Panc1 (cell line): Measurements from ENCODE around the gene HEMK1. TPM values are rescaled to one million over a fixed set of nuclear protein-coding genes. Genes with fewer than 3 reads are reported as not detected.

Source experiments
- ATAC-seq: fragments of 200-7000 bp; cut with Tn5 transposase; 2 replicates; pipeline ENCODE4 v1.9.1; 2020; ENCODE audit warnings: mild to moderate bottlenecking, moderate library complexity
- BruUV-seq: library from RNA; stranded (reverse); fragments of 400-500 nt; replicated peaks from 2 replicates; lab custom pipeline; 2021; lab: Mats Ljungman, UMichigan
- CTCF ChIA-PET: fragments of 300-600 bp; sonication (Branson Sonifier 250); formaldehyde crosslinking; loops from one replicate; lab custom pipeline; 2022; ENCODE audit warnings: antibody characterized with exemption; lab: Charles Lee
- POLR2A ChIA-PET: fragments of 300-600 bp; sonication (Branson Sonifier 250); formaldehyde crosslinking; loops from one replicate; lab custom pipeline; 2022; ENCODE audit warnings: antibody characterized with exemption; lab: Charles Lee
- DNase-seq: peaks from one replicate; pipeline ENCODE4 v3.0.0-alpha.2; 2010; ENCODE audit warnings: low read depth, low spot score
- H3K27ac ChIP-seq: 2 replicates; pipeline ENCODE4 v1.5.1; 2011; ENCODE audit warnings: mild to moderate bottlenecking, low read length, inconsistent platforms
- H3K27me3 ChIP-seq: fragments of 200-500 bp; sonication (Bioruptor generic); 2 replicates; pipeline ENCODE4 v1.6.0; 2014; ENCODE audit warnings: low read length, inconsistent platforms; ENCODE audit not compliant: control insufficient read depth, insufficient read depth
- H3K36me3 ChIP-seq: fragments of 200-500 bp; sonication (Bioruptor generic); 2 replicates; pipeline ENCODE4 v1.5.1; 2014; ENCODE audit warnings: inconsistent platforms, mild to moderate bottlenecking, low read length, moderate library complexity; ENCODE audit not compliant: control insufficient read depth, insufficient read depth
- H3K4me1 ChIP-seq: 2 replicates; pipeline ENCODE4 v1.5.1; 2011; ENCODE audit warnings: inconsistent platforms, mild to moderate bottlenecking, low read length, moderate library complexity; ENCODE audit not compliant: control insufficient read depth, insufficient read depth
- H3K4me3 ChIP-seq, 2 experiments: 2 replicates each; pipeline ENCODE4 v1.5.1; 2011 to 2012; ENCODE audit warnings: low read depth in 2 of 2, low read length in 2 of 2, mild to moderate bottlenecking in 2 of 2, inconsistent platforms in 1 of 2, moderate library complexity in 1 of 2
- H3K9me3 ChIP-seq: fragments of 200-500 bp; sonication (Bioruptor generic); 2 replicates; pipeline ENCODE4 v1.5.1; 2014; ENCODE audit warnings: low read depth, mild to moderate bottlenecking, inconsistent platforms, low read length, moderate library complexity; ENCODE audit not compliant: control insufficient read depth, insufficient read depth
- POLR2AphosphoS5 ChIP-seq: IDR thresholded peaks from 2 replicates; pipeline ENCODE4 v1.6.1; 2012; ENCODE audit warnings: mild to moderate bottlenecking, low read depth, low read length, moderate library complexity
- SIN3A ChIP-seq: IDR thresholded peaks from 2 replicates; pipeline ENCODE4 v1.6.1; 2012; ENCODE audit warnings: low read depth, mild to moderate bottlenecking, low read length, moderate library complexity, borderline replicate concordance; ENCODE audit not compliant: insufficient read depth
- TCF7L2 ChIP-seq: IDR thresholded peaks from 2 replicates; pipeline ENCODE4 v1.6.1; 2011; ENCODE audit warnings: mild to moderate bottlenecking, low read depth, low read length, inconsistent platforms
- in situ Hi-C: cut with HindIII; loops from 2 replicates; pipeline ENCODE4 v1.10.0; 2016; ENCODE audit warnings: low sequenced_read_pairs, low pct_unique_long_range_greater_than_20kb
- intact Hi-C: fragments of 100-400 bp; cut with micrococcal nuclease; formaldehyde crosslinking; loops from one replicate; pipeline ENCODE4 v1.10.0; 2022; ENCODE audit not compliant: unreplicated experiment
- total RNA-seq: library from RNA; stranded (reverse); gene quantifications from one replicate; pipeline ENCODE4 v1.2.1, GENCODE V29; 2021; ENCODE audit not compliant: unreplicated experiment
- TF ChIP-seq, protein P1 (sequence below): fragments of 450-650 bp; IDR thresholded peaks from 2 replicates; pipeline ENCODE4 v1.5.1; 2017; ENCODE audit warnings: mild to moderate bottlenecking
- TF ChIP-seq, protein P2 (sequence below), 2 experiments: IDR thresholded peaks; 2 replicates each; pipeline ENCODE4 v1.6.1; 2011 to 2012; ENCODE audit warnings: low read depth in 2 of 2, control low read depth in 1 of 2, low read length in 1 of 2, mild to moderate bottlenecking in 1 of 2, moderate library complexity in 1 of 2; ENCODE audit not compliant: insufficient read depth in 1 of 2

The HEMK1 gene
- total RNA-seq, 1 experiment from 2014 or later = 12.1 TPM

DNA sequence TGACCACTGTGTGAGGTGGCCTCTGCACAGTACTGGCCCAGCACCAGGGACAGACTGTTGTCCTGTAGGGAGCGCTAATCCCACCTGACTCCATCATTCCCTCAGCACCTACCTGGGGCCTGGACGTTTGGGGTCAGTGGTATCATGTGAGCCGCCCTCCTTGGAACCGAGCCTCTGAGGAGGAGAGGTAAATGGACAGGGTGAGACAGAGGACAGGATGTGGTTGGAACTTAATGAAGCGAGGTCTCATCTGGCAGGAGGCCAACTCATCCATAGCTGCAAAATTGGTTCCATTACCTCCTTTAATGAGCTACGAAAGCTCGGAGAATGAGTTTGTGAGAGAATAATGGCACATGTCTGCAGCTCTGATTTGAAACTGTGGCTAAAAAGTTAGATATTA, 61.6 kb downstream of the HEMK1 start:
- CTCF ChIA-PET = no interaction called here
- Histone ChIP-seq H3K4me3 (no peak overlapping the region), H3K27me3 (no peaks in the 10 kb centered on the region), H3K27ac (no peak overlapping the region), H3K4me1 (no peaks in the 10 kb centered on the region), H3K36me3 (no peaks in the 10 kb centered on the region), H3K9me3 (no peaks in the 10 kb centered on the region)
- ATAC-seq = no peak
- in situ Hi-C loops (no loop called here), intact Hi-C loops (no loop called here)
- TF ChIP-seq, protein P1, sequence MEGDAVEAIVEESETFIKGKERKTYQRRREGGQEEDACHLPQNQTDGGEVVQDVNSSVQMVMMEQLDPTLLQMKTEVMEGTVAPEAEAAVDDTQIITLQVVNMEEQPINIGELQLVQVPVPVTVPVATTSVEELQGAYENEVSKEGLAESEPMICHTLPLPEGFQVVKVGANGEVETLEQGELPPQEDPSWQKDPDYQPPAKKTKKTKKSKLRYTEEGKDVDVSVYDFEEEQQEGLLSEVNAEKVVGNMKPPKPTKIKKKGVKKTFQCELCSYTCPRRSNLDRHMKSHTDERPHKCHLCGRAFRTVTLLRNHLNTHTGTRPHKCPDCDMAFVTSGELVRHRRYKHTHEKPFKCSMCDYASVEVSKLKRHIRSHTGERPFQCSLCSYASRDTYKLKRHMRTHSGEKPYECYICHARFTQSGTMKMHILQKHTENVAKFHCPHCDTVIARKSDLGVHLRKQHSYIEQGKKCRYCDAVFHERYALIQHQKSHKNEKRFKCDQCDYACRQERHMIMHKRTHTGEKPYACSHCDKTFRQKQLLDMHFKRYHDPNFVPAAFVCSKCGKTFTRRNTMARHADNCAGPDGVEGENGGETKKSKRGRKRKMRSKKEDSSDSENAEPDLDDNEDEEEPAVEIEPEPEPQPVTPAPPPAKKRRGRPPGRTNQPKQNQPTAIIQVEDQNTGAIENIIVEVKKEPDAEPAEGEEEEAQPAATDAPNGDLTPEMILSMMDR = no peak
- TF ChIP-seq, protein P2, sequence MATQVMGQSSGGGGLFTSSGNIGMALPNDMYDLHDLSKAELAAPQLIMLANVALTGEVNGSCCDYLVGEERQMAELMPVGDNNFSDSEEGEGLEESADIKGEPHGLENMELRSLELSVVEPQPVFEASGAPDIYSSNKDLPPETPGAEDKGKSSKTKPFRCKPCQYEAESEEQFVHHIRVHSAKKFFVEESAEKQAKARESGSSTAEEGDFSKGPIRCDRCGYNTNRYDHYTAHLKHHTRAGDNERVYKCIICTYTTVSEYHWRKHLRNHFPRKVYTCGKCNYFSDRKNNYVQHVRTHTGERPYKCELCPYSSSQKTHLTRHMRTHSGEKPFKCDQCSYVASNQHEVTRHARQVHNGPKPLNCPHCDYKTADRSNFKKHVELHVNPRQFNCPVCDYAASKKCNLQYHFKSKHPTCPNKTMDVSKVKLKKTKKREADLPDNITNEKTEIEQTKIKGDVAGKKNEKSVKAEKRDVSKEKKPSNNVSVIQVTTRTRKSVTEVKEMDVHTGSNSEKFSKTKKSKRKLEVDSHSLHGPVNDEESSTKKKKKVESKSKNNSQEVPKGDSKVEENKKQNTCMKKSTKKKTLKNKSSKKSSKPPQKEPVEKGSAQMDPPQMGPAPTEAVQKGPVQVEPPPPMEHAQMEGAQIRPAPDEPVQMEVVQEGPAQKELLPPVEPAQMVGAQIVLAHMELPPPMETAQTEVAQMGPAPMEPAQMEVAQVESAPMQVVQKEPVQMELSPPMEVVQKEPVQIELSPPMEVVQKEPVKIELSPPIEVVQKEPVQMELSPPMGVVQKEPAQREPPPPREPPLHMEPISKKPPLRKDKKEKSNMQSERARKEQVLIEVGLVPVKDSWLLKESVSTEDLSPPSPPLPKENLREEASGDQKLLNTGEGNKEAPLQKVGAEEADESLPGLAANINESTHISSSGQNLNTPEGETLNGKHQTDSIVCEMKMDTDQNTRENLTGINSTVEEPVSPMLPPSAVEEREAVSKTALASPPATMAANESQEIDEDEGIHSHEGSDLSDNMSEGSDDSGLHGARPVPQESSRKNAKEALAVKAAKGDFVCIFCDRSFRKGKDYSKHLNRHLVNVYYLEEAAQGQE (IDR thresholded peaks at IDR 0.05; ENCODE audit: insufficient read depth in 1 of 2, low read depth in 2 of 2, low read length in 1 of 2) = no peak
- TF ChIP-seq TCF7L2 = no peak
- TF ChIP-seq SIN3A = no peak
- TF ChIP-seq POLR2AphosphoS5 = no peak
- POLR2A ChIA-PET = no interaction called here
- no peak for DNase-seq
- BruUV-seq = no TSS peak

DNA sequence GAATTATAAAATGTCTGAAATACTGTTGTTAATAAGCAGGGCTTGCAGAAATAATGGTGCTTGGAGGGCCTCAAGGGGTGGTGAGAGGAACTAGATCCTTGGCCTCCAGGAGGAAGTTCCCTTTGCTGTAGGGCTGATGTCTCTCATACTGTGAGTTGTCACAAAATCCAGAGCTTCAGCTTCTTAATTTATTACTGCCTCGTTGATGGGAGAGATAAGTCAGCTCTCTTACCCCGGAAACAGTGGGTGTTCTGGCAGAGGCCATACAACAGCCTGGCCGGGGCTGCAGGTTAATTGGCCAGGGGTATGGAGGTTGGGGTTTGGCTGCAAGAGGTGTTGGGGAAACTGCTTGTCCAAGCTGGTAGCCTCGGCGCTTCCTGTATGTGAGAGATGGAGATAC, 63.1 kb downstream of the HEMK1 start:
- in situ Hi-C loops (no loop called here), intact Hi-C loops (no loop called here)
- Histone ChIP-seq H3K36me3 (no peaks in the 10 kb centered on the region), H3K9me3 (no peaks in the 10 kb centered on the region), H3K4me1 (no peaks in the 10 kb centered on the region), H3K27ac (no peak overlapping the region), H3K27me3 (no peaks in the 10 kb centered on the region), H3K4me3 (no peak overlapping the region)
- no TSS peak for BruUV-seq
- TF ChIP-seq, protein P2 (IDR thresholded peaks at IDR 0.05; ENCODE audit: insufficient read depth in 1 of 2, low read depth in 2 of 2, low read length in 1 of 2) = no peak
- TF ChIP-seq, protein P1 = no peak
- TF ChIP-seq SIN3A = no peak
- no peak for TF ChIP-seq TCF7L2
- no peak for TF ChIP-seq POLR2AphosphoS5
- CTCF ChIA-PET = interaction anchor here (0.6 kb wide), 2 partner anchors 608 to 868 kb away, joined by 3 to 14 read pairs; no protein-coding TSS in a partner anchor
- POLR2A ChIA-PET = no interaction called here
- ATAC-seq = no peak
- no peak for DNase-seq
